Myocyte (in vitro differentiated cells): ENCODE measurements around the gene NME5. TPM values are rescaled to one million over a fixed set of nuclear protein-coding genes. Genes with fewer than 3 reads are reported as not detected.
"Not testable (repeated sequence)": the region's sequence is repeated elsewhere in the genome, so short reads cannot be mapped to it uniquely, and the experiment has no call there.

Experiments
- DNase-seq: peaks from one replicate; pipeline ENCODE4 v3.0.0-alpha.2; 2012; ENCODE audit warnings: low read depth
- polyA plus RNA-seq: library from polyadenylated mRNA; unstranded; fragments of >200 nt; gene quantifications from one replicate; pipeline ENCODE4 v1.2.1, GENCODE V29; 2012; ENCODE audit warnings: missing spikeins
- total RNA-seq: library from RNA; depleted of rRNA; stranded (reverse); fragments of >200 nt; gene quantifications from 2 replicates; pipeline ENCODE4 v1.2.3, GENCODE V29; 2014

The NME5 gene, protein sequence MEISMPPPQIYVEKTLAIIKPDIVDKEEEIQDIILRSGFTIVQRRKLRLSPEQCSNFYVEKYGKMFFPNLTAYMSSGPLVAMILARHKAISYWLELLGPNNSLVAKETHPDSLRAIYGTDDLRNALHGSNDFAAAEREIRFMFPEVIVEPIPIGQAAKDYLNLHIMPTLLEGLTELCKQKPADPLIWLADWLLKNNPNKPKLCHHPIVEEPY
- total RNA-seq, result 0.16 and 0.62 TPM in 2 replicates
- polyA plus RNA-seq, result 0.64 TPM

DNA sequence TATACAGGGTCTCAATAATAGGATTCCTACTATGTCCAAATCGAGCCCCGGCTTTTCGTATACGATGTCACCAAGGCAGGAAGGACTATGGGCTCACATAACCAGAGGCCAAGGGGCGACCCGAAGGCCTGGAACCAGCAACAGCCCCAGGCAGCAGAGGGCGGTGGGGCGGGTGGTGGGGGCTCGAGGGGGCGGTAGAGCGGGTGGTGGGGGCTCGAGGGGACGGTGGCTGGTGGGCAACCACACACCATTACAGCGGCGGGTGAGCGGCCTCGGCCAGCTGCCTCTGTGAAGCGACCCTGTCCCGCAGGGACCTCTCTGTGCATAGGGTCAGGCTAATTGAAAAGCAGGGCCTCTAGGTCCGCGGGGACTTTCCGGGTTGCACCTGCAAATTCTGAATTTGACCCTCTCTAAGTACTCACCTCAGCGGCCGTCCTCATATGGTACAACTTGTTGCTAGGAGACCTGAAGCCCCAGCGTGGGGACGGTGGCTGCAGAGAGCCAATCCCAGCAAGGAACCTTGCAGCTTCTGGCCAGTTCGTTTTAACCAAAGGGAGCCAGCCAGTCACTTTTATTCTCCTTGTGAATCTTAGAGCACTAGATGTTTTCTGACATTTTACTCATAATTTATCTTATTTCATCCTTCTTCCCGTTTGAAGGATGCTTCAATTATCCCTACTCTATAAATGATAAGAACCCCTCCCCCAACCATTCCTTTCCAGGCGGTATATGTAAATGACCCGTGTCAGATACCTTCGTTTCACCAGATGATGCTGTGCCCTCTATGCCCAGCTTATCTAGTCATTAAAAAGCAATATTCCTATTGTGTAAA, at the start of gene NME5:
Gene NME5 (minus strand): TSS at position 480 of the 832 bp plus-strand sequence. CDS start 648 bp downstream, outside the sequence.
- peak; percentile 40 for DNase-seq

DNA sequence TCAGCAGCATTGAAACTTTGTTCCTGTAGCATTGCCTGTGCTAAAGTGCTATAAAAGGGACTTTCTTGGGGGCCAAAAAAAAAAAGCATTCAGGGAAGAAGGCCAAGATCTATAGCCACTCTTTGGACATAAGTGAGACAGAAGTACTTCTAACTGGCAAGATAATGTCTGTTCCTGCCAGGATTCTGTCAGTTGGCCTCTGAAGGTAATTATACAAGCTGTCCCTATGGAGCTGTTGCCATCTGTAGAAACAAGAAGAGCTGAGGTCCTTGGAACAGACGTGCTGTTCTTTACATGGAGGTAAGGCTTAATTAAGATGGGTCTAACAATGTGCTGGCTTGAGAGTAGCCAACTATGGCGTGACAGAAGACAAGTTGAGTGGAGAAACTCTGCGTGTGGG, 49.4 kb upstream of the NME5 start:
- DNase-seq, result no peak

DNA sequence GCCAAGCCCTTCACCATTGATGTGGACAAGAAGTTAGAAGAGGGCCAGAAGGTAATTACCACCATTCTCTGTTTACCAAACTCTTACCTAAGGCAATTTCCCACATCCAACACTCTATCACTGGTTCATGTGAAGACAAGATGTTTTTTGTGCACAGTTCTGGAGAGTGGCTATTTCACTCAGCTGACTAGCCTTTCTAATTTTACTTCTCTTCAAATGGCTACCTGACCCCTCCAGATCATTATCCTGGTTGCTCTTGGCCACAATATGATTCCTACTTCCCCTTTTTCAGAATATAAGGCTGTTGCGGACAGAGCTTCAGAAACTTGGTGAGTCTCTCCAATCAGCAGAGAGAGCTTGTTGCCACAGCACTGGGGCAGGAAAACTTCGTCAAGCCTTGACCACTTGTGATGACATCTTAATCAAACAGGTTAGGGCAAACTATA, 46.8 kb upstream of the NME5 start:
- DNase-seq, result no peak

DNA sequence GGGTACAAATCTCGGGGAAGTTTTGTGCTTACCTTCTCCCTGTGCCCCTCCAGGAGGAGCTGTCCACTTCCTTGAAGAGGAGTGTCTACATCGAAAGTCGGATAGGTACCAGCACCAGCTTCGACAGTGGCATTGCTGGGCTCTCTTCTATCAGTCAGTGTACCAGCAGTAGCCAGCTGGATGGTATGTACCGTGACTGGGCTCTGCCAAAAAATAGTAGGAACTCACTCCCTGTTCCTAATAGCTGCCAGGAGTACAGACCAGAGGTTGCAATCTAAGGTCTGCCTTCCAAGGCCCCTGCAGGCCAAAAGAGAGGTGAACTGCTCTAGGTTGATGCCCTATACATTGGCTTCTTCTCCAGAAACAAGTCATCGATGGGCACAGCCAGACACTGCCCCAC, 43.6 kb upstream of the NME5 start:
- no peak for DNase-seq

DNA sequence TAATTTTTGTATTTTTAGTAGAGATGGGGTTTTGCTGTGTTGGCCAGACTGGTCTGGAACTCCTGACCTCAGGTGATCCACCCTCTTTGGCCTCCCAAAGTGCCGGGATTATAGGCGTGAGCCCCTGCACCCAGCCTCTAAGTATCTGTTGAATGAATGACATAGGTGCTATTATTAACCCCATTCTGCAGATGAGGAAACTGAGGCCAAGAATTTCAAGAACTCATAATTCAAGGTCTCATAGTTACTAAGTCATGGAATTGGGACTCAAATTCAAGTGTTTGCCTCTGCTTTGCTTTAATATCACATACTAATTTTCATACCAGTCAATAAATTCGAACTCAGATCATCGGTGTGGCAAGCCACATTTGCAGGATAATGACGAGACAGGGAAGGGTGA, 41.6 kb upstream of the NME5 start:
- DNase-seq, result no peak

DNA sequence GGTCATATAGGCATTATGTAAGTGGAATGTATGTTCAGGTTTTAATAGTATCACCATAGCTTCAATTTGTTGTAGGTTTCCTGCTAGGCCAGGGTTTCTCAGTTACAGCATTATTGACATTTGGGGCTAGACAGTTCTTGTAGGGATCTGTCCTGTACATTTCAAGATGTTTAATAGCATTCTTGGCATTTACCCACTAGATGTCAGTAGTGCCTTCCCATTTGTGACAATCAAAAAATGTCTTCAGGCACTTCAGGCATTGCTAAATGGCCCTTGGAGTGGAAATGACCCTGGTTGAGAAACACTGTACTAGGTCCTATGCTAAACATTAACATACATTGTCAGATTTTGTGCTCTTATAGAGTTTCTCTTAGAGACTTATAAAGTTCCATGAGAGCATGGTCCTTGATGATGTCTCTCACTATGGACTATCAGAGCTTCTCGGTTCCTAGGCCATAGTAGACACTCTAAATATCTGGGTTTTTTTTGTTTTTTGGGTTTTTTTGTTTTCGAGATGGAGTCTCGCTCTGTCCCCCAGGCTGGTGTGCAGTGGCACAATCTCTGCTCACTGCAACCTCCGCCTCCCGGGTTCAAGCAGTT, 41.1 kb upstream of the NME5 start:
- peak; percentile 55 for DNase-seq

DNA sequence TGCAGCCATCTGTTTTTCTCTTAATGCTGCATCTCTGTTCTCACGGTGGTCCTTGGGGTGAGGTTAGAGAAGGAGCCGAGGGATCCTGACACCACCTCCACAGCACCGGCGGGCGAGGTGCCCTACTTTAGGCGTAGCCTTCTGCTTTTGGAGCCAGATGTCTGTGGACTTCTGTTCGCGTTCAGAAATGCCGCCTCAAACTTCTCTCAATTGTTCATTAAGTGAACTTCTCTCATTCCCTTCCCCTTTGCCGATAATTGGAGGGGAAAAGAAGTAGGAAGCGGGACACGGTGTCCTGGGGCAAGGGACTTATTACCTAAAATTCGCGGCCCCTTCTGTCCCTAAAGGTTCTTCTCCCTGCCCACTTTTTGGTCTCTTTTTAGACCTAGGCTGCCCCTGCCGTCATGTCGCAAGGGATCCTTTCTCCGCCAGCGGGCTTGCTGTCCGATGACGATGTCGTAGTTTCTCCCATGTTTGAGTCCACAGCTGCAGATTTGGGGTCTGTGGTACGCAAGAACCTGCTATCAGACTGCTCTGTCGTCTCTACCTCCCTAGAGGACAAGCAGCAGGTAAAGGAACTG, 40.1 kb upstream of the NME5 start:
- no peak for DNase-seq

DNA sequence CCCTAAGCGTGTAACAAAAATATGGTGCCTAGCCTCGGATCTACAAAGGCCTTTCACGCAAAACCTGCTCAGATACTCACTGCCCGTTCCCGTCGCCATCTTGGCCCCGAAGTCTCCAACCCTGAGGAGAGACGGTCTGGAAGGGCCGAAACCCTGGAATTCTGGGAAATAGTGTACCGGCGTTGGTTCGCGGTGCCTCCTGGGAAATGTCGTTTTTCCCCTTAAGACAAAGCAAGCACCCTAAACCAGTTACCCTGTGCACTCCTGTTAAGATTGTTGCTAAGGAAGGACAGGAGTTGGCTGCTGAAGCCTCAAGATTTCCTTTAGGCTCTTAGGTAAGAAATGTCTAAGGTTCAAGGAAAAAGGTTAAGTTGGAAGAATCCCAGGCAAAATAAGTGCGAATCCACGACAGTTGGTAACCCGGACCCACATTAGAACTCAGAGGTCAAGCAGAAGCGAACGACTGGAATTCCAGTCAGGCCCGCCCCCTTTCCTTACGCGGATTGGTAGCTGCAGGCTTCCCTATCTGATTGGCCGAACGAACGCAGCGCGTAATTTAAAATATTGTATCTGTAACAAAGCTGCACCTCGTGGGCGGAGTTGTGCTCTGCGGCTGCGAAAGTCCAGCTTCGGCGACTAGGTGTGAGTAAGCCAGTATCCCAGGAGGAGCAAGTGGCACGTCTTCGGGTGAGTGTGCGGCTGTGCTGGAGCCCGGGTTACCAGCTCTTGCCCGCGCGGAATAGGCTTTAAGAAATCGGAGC, 39.5 kb upstream of the NME5 start, which contains the start of the genes BRD8 and KIF20A:
Gene BRD8 (minus strand): TSS at position 115 of the 761 bp plus-strand sequence. CDS start 16 bp downstream, at position 99.
Gene KIF20A (plus strand): TSS at position 597 of the 761 bp plus-strand sequence. CDS start 569 bp downstream, outside the sequence.
- DNase-seq, result peak; percentile 97

DNA sequence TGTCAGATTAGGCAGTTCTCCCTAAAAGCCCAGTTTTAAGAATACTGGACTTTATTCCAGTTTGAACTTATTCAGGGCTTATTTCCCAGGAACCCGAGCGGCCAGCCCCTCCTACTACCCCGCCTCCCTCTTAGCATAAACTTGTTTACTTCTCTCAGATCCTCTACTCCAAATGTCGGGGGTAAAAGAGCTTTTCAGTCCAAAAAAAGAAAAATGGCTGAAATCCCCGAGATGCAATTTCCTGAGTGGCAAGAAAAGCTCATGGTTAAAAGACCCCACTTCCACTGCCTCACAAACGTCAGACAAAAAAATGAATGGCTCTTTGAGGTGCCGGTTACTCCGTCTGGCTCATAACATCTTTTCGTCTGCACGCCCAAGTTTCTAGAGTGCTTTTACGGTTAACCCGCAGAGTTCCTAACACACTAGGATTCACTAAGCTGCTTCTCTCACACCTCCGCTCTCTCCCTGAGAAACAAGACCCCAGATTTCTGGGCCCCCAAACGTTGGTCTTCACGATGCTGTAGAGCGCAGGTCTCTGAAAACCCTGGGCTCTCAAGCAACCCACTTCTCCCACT, 38.8 kb upstream of the NME5 start:
- DNase-seq, result peak; percentile 36

DNA sequence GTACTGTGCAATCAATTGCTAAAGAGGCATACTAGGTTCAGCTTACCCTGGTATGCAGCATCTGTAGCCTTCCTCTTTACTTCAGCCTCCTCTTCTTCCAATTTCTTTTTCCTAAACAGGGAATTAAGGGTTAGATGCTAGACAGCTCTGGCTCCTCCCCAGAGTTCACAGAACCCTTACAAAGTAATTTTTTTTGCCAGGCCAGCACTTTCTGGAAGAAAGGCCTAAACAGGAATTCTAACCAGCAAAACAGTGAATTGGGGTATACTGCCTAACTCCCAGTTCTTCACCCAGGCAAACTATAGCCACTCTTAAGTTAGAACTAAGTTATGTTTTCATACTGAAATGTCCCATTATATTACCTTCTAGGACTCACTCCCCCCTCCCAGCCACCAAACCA, 31.1 kb upstream of the NME5 start:
- DNase-seq, result no peak

DNA sequence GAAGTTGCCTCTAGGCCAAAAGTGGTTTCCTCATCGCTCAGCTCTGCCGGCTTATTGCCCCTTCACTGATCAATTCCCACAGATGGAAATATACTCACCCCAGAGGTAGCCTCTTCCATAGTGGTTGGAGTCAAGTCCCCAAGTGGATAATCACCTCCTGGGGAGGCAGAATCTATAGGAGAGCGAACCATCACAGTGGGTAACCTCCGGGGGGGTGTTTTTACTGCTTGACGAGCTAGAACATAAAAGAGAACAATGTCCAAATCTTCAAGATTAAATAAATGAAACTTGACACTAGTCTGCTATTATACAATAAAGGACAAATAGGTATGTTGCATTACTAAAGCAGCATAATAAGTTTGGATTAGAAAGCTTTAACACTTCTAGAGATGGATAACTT, 29.9 kb upstream of the NME5 start:
- no peak for DNase-seq

DNA sequence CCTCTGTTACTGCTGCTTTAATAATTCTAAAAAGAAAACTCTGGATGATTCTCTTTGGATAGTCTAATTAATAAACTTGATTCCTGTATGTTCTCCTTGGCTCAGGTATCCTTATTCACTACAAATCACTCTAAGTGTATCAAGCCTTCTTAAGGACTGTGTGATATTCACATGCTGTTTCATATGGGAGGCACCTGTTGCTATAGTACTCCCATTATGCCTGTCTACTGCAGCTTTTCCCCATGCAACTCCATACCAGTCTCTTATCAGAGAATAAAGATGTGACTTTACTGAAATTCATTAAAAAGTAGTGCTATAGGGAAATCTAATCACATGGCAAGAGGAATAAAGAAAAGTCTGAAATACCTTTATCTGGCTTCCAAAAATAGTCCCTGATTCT, 24.5 kb upstream of the NME5 start:
- DNase-seq, result no peak

DNA sequence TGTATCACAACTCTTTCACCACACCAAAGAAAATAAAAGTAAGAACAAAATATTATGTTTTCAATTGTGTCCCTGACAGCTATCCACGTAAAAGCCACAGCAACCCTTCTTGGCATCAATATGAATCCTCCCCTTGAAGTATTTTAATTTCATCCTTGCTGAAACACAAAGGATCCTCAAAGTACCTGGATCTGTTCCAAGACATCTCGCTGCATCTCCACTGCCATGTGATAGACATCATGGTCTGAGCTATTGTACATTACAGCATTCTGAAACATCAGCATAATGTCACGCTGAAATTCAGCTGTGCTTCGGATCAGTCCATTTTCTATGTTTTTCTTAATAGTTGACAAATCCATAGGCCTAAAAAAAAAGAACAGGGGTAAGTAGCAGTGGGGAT, 21.5 kb upstream of the NME5 start:
- no peak for DNase-seq

DNA sequence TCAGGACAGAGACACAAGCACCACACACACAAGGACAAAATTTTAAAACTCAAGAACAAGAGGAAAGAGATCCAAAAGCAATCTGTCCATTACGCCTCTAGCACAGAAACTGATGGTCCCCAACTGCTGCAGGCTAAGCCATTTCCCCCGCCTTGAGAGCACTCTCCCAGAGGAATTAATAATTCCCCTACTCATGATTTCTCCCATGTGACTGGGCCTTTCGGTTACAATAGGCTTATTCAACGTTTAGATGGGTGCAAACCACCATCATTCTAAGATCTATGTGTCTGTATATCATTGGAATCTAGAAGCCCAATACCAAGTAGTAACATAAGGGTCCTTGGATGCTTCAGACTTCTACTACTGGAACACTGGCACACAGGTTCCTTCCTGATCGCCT, 20.4 kb upstream of the NME5 start:
- no peak for DNase-seq

DNA sequence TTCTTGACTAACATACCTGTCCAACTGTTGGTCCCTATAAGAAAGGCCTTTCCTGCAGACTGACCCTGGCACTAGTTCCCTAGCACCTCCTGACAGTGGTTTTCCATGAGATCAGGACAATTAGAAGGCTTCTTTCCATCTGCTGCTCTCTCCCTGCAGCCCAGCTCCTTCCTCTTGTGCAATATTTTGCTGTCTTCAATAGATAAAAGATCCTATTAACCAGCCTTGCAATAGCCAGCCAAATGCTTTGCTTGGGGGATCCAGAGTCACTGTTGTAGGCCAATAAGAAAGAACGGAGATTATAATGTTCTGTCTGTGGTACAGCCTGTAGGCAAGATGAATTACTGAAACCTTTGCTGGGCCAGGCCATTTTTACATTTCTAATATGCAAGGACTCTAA, 18.4 kb upstream of the NME5 start:
- DNase-seq, result no peak

DNA sequence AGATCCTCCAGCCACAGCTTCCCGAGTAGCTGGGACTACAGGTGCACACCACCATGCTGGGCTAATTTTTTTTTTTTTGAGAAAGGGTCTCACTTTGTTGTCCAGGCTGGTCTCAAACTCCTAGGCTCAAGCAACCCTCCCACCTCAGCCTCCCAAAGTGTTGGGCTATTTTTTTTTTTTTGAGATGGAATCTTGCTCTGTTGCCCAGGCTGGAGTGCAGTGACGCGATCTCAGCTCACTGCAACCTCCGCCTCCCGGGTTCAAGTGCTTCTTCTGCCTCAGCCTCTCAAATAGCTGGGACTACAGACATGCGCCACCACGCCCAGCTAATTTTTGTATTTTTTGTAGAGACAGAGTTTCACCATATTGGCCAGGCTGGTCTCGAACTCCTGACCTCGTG, 16.7 kb upstream of the NME5 start:
- DNase-seq, result not testable (repeated sequence)

DNA sequence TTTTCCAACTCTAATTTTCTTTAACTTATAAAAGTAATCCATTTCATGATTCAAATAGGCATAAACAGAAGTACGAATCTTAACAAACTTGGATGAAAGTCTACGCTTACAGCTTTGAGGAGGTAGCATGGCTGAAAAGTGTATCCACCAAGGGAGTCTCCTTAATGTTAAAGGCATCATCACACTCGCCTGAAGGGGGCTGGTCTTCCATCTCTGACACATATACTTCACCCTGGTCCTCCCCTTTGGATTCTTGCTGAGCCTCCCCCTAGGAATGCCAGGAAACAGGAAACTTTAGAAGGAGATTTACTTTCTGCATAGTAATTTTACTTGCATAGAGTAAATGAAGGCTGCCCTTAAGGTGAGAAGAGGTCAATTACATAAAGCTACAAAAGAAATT, 10.3 kb upstream of the NME5 start:
- no peak for DNase-seq

DNA sequence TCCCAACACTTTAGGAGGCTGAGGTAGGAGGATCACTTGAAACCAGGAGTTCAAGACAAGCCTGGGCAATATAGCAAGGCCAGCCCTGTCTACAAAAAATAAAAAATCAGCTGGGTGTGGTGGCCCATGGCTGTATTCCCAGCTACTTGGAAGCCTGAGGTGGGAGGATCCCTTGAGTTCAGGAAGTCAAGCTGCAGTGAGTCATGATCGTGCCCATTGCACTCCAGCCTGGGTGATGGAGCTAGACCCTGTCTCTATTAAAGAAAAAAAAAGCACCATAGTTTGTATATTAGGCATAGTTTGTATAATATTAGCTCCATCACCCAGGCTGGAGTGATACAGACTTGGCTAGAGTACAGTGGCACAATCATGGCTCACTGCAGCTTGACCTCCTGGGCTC, 9.6 kb upstream of the NME5 start:
- DNase-seq, result peak; percentile 39

DNA sequence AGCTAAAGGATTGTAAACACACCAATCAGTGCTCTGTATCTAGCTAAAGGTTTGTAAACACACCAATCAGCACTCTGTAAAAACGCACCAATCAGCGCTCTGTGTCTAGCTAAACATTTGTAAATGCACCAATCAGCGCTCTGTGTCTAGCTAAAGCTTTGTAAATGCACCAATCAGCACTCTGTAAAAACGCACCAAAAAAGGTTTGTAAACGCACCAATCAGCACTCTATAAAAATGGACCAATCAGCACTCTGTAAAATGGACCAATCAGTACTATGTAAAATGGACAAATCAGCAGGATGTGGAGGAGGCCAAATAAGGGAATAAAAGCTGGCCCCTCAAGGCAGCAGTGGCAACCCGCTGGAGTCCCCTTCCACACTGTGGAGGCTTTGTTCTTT, 4.3 kb upstream of the NME5 start:
- not testable (repeated sequence) for DNase-seq

DNA sequence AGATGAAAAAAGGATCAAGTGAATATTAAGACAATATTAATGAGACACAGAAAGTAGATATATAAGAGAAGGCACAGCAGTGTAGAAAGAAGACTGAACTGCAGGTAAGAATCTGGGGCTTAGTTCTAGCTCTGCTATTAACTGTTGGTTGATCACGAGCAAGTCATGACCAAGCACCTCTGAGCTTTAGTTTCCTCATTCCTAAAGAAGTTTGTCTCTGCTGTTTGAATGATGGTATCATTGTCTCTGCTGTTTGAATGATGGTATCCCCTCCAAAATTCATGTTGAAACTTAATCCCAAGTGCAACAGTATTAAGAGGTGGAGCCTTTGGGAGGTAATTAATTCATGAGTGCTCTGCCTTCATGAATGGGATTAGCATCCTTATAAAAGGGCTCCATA, 2.5 kb upstream of the NME5 start:
- no peak for DNase-seq

DNA sequence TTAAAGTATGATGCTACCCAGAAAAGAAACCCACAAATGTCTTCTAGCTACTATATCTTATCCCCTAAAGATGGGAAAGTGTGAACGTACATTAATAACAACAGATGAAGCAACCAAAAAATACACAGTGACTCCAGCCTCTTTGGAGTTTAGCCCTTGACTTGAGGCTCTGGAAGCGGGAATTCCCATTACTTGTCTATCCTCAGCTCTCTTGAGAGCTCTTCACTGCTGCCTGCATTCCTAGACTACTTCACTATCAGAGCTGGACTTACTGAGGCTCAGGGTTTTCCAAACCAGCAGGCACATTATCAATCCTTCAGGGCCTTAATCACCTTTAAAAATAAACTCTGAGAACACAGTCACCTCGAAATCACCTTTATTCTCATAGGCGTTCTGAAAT, 1.0 kb upstream of the NME5 start:
- DNase-seq, result no peak
